GM18517 (cell line): ENCODE data around the gene AGBL5.

ENCODE experiments used
- ATAC-seq: cut with Tn5 transposase; IDR thresholded peaks from one replicate; pipeline ENCODE4 v1.9.1; 2021; ENCODE audit warnings: mild to moderate bottlenecking, moderate library complexity; ENCODE audit not compliant: unreplicated experiment

Gene AGBL5

DNA sequence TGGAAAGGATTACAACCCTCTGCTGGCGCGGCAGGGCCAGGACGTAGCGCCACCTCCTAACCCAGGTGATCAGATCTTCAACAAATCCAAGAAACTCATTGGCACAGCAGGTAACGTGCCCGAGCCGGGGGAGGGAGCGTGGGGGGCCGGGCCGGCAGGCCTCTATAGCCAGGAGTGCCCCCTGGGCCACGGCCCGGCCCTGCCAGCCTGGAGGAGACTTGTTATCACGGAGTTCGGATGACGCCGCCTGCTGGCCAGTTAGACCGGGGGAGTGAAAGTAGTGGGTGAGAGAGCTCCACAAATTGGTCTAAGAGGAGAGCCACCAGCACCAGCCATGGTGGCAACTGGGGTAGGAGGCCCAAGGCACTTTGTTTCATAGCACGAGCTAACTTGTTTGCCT, 27.3 kb upstream of the AGBL5 start:
- no peak for ATAC-seq

- no peak for ATAC-seq
Observed at GRCh38 chr2:27024812-27025211, 26.7 kb upstream of the AGBL5 start.

DNA sequence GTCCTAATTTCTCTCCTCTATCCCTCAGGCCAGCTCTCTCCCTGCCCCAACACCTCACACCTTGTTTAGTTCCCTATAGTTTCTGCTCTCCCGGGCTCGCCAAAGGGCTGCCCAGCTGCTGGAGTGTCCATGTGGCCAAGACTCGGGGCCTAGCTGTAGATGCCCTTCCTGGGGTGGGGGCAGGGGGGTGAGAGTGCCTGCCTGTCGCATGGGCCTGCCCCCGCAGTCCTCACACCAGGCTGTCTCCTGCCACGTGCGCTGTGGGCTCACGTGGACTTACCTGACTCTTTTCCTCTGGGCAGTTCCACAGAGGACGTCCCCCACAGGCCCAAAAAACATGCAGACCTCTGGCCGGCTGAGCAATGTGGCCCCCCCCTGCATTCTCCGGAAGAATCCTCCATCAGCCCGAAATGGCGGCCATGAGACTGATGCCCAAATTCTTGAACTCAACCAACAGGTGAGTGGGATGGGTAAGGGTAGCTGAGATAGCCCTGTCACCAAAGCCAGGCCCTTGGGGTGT, 26.1 kb upstream of the AGBL5 start:
- no peak for ATAC-seq

DNA sequence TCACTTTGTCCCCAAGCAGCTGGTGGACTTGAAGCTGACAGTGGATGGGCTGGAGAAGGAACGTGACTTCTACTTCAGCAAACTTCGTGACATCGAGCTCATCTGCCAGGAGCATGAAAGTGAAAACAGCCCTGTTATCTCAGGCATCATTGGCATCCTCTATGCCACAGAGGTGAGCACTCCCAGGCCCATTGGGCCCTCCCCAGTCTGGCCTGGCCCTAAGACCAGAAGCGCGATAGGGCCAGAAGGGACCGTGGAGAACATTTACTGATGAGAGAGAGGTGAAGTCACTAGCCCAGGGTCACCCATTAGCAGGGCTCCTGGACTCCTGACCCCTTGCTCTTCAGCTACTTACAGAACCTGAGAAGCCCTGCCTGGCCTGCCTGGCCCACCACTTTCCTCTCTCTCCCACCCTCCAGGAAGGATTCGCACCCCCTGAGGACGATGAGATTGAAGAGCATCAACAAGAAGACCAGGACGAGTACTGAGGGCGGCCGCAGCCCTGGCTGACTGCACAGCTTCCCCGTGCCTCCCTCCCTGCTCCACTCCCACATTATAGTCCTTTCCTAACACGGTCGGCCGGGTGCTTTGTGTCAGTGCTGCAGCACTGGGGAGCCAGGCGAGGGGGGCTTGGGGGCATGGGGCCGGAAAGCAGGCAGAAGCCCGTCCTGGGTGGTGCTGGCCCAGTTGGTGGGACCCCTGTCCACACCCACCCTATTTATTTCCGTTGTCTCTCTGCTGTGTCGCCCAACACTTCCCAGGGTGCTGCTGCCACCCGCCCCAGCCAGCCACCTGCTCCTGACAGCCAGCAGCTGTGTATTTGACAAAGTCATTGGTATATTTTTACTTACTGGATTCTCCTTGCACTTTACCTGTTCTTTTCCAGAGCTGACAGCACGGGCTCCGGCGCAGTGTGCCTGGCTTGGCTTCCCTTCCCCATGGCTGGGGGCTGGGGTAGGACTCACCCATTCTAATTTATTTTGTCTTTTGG, 25.3 kb upstream of the AGBL5 start:
- no peak for ATAC-seq

DNA sequence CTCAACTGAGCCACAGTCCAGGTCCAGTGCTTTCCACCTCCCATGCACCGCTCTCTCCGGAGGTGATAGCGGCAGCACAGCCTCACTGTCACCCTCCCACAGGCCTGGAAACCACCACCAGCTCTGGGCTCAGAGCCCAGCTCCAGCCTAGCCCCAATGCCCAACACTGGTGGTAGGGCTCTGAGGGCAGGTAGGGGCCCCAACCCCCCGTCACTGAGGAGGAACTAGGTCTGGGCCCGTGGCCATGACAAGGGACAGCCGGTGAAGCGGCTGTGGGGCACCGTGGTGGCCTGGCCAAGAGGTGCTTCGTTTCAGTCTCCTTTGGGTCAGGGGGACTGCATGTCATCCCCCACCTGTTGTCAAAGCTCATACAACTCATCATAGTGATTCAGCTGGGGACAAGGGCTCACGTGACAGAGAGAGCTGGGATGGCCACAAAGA, 24.2 kb upstream of the AGBL5 start:
- no peak for ATAC-seq

- ATAC-seq: no peak
Observed at GRCh38 chr2:27029051-27029450, 22.4 kb upstream of the AGBL5 start.

DNA sequence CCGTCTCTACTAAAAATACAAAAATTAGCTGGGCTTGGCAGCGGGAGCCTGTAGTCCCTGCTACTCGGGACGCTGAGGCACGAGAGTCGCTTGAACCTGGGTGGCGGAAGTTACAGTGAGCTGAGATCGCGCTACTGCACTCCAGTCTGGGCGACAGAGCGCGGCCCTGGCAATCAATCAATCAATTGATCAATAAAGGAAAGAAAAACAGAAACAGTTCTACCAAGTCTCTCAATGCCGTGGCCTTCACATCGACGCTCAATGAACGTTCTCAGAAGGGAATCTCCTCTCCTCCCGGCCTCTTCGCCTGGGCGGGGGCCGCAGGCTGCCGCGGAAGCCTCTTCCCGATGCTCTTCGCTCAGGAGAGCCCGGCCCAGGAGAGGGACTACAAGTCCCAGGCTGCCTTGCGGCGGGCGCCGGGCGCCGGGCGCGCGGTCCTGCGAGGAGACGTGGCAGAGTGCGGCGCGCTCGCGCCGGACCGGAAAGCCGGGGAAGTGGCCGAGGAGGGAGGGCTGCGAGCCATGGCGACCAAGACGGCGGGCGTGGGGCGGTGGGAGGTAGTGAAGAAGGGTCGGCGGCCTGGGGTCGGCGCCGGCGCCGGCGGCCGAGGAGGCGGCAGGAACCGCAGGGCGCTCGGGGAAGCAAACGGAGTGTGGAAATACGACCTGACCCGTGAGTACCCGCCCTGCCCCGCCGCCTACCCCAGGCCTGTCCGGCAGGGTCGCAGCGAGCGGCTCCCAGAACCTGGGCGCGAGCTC, 18.8 kb upstream of the AGBL5 start, which contains the start of gene TMEM214:
Gene TMEM214, plus strand, starts transcription at position 471 of the 758 bp plus-strand sequence. Its CDS starts 51 bp downstream, at position 522.
- peak; percentile 86 for ATAC-seq

GRCh38 chr2:27033253-27033852, 18.1 kb upstream of the AGBL5 start:
- peak; percentile 12 for ATAC-seq

DNA sequence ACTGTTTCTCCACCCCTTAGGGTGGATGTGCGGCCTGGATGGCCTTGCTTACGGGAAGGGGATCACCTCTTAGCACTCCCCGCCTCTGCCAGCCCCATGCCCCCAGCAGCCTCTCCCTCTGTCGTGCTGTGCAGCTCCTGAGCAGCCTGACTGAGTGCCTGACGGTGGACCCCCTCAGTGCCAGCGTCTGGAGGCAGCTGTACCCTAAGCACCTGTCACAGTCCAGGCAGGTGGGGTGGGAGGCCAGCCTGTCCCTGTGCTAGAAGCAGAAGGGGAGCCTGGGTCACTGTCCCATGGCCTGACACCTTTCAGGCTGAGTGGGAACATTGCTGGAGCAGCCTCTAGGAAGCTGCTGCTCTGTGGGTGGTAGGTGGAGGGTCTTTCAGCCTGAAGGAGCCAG, 13.5 kb upstream of the AGBL5 start:
- no peak for ATAC-seq

DNA sequence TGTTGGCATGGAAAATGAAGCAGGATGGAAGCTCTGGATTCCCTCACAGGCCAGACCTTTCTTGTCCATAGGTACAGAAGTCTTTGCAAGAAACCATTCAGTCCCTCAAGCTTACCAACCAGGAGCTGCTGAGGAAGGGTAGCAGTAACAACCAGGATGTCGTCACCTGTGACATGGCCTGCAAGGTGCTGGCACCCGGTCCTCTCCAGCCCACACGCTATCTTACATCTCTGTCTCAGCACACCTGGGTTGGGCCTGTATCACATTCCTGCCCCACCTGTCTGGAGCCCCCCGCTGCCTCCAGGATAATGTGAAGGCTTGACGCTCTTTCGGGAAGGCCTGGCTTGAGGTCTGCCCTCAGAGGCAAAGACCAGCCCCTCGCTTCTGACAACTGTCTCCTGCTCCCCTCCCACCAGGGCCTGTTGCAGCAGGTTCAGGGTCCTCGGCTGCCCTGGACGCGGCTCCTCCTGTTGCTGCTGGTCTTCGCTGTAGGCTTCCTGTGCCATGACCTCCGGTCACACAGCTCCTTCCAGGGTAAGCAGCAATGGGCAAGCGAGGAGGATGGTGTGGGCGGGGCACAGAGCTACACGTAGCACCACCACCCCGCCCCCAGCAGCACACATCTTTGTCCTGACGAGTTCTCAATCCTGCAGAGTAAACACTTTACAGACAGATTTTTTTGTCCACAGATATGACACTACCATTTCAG, 12.7 kb upstream of the AGBL5 start:
- ATAC-seq: no peak

GRCh38 chr2:27039426-27039825, 12.0 kb upstream of the AGBL5 start:
- no peak for ATAC-seq

DNA sequence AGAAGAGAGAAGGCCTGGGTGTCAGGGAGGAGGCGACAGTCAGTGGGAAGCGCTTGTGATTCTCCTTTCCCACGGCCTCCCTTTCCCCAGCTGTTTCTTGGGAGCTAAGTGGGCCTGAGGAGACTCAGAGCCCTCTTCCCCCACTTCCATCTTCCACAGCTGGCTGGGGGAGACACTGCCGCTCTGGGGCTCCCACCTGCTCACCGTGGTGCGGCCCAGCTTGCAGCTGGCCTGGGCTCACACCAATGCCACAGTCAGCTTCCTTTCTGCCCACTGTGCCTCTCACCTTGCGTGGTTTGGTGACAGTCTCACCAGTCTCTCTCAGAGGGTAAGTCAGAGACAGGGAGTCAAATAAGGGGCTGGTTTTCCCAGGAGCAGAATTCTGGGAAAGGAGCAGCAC, 11.6 kb upstream of the AGBL5 start:
- no peak for ATAC-seq

GRCh38 chr2:27040282-27040681, 11.2 kb upstream of the AGBL5 start:
- ATAC-seq: no peak

GRCh38 chr2:27041752-27042151, 9.7 kb upstream of the AGBL5 start:
- no peak for ATAC-seq

- no peak for ATAC-seq
Observed at GRCh38 chr2:27042159-27042661, 9.3 kb upstream of the AGBL5 start.

DNA sequence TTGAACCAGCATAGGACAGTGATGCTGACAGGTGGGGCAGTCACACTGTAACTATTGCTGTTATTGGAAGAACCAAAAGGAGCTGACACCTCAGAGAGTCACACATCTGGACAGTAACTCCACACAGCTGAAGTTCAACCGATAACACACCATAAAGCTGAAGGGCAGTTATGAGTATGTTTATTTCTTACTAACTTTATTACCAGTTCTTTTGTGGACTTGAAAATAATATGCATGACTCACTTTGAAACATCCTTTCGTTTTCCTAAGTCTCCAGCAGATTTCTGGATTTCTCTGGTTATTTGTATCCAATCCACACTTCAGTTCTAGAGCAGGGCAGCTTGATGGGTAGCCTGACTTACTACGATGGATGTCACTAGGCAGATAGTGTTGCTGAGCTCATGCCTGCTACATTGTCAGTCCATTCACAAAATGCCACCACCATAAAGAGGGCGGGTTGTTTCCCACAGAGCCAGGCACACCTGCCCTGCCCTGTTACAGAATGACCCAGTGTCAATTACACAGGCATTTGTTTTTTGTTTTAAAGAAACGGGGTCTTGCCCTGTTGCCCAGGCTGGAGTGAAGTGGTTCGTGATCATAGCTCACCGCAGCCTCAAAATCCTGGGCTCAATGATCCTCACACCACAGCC, 8.4 kb upstream of the AGBL5 start:
- ATAC-seq: no peak

GRCh38 chr2:27049422-27050280, 1.8 kb upstream of the AGBL5 start:
- ATAC-seq: no peak

- ATAC-seq: peak; percentile 47
Observed at GRCh38 chr2:27050281-27050995, 1.0 kb upstream of the AGBL5 start.
